Mucosa of descending colon (tissue), 3 donors: Measurements from ENCODE around the gene PHF2. TPM values are rescaled to one million over a fixed set of nuclear protein-coding genes. Genes with fewer than 3 reads are reported as not detected.
A peak's percentile ranks its signal among the peaks of the same experiment; 100 is the strongest.

Source experiments
- ATAC-seq: fragments of 200-7000 bp; cut with Tn5 transposase; one replicate; pipeline ENCODE4 v1.9.1; 2020; ENCODE audit warnings: mild to moderate bottlenecking, moderate library complexity
- DNase-seq, 3 donors: peaks; one replicate each; pipeline ENCODE4 v3.0.0-alpha.2; 2020
- H3K36me3 ChIP-seq: fragments of 200-600 bp; one replicate; pipeline ENCODE4 v1.8.0; 2021; ENCODE audit warnings: low read depth, mild to moderate bottlenecking
- H3K4me1 ChIP-seq: fragments of 200-600 bp; one replicate; pipeline ENCODE4 v1.8.0; 2021; ENCODE audit warnings: low read depth, mild to moderate bottlenecking
- H3K4me3 ChIP-seq: fragments of 200-600 bp; one replicate; pipeline ENCODE4 v1.8.0; 2021; ENCODE audit warnings: mild to moderate bottlenecking
- H3K9me3 ChIP-seq: fragments of 200-600 bp; one replicate; pipeline ENCODE4 v1.8.0; 2021; ENCODE audit warnings: mild to moderate bottlenecking
- intact Hi-C, 2 donors: fragments of 100-400 bp; cut with DNase I in 1 of 2; cut with micrococcal nuclease in 1 of 2; formaldehyde crosslinking; loops; one replicate each; pipeline versions ENCODE4 v1.11.0 to v1.11.1; 2022; cut with DNase I, micrococcal nuclease
- total RNA-seq, 3 donors: library from RNA; stranded (reverse); fragmentation: NEBNext Ultra II Directional in 2 of 3; extraction: Animal tissue kit (Norgen Biotek cat#: 25700) in 2 of 3; gene quantifications; one replicate each; pipeline versions ENCODE4 v1.2.1 to v1.2.4, GENCODE V29; 2021 to 2023
- TF ChIP-seq, protein P1 (sequence below): fragments of 200-600 bp; IDR thresholded peaks from one replicate; pipeline ENCODE4 v1.8.0; 2022; ENCODE audit warnings: antibody characterized with exemption, mild to moderate bottlenecking
- donor health status: DM: no; HTN: no; CAD: no; lungs with moderate emphysema.
- donor health status: DM: no; HTN: no; CAD: no.
- donor health status: DM: no; HTN: yes; CAD: no.

Gene PHF2
- total RNA-seq, 3 donors from 2014 or later = 19.1 to 42.9 (median 21.7) TPM

DNA sequence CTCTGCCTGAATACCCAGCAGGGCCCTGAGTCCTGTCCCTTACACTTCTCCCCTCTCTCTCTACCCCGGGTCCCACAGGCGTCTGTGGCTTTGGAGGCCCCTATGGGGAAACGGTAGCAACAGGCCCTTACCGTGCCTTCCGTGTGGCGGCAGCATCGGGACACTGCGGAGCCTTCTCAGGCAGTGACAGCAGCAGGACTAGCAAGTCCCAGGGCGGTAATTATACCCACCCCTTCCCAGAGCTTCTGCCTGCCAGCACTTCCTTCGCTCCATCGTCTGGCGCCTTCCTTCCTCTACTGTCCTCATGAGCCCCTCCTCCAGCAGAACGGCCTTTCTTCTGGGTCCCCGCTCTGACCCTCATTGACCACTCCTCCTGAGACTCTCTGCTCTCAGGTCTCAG is 17.9 kb upstream of the PHF2 start:
- Histone ChIP-seq H3K4me3 (no peak overlapping the region), H3K36me3 (peaks cover 23% of the 10 kb centered on the region), H3K9me3 (no peaks in the 10 kb centered on the region), H3K4me1 (peaks cover 3% of the 10 kb centered on the region)
- TF ChIP-seq, protein P1, sequence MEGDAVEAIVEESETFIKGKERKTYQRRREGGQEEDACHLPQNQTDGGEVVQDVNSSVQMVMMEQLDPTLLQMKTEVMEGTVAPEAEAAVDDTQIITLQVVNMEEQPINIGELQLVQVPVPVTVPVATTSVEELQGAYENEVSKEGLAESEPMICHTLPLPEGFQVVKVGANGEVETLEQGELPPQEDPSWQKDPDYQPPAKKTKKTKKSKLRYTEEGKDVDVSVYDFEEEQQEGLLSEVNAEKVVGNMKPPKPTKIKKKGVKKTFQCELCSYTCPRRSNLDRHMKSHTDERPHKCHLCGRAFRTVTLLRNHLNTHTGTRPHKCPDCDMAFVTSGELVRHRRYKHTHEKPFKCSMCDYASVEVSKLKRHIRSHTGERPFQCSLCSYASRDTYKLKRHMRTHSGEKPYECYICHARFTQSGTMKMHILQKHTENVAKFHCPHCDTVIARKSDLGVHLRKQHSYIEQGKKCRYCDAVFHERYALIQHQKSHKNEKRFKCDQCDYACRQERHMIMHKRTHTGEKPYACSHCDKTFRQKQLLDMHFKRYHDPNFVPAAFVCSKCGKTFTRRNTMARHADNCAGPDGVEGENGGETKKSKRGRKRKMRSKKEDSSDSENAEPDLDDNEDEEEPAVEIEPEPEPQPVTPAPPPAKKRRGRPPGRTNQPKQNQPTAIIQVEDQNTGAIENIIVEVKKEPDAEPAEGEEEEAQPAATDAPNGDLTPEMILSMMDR = no peak
- ATAC-seq (no peak), DNase-seq (no peak)
- intact Hi-C loops = no loop called here

DNA sequence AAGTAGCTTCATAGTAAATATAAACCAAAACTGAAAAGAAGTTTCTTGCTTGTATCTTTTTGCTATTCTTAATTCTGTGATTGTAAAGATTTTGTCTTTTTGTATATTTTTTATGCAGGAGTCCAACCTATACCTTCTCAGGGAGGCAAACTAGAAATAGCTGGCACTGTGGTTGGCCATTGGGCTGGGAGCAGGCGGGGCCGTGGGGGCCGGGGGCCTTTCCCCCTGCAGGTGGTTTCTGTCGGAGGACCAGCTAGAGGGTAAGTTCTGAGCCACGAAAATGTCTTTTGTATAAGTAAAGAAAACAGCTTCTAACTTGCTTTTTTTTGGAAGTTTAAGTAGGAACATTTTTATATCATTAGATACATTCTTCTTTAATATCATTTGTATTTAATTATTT is 15.4 kb upstream of the PHF2 start:
- TF ChIP-seq, protein P1 = no peak
- peaks cover 23% of the 10 kb centered on the region for H3K36me3 ChIP-seq
- H3K4me3 ChIP-seq = no peak overlapping the region
- no peaks in the 10 kb centered on the region for H3K4me1 ChIP-seq
- ATAC-seq (no peak), DNase-seq (no peak)
- intact Hi-C loops = no loop called here
- no peaks in the 10 kb centered on the region for H3K9me3 ChIP-seq

DNA sequence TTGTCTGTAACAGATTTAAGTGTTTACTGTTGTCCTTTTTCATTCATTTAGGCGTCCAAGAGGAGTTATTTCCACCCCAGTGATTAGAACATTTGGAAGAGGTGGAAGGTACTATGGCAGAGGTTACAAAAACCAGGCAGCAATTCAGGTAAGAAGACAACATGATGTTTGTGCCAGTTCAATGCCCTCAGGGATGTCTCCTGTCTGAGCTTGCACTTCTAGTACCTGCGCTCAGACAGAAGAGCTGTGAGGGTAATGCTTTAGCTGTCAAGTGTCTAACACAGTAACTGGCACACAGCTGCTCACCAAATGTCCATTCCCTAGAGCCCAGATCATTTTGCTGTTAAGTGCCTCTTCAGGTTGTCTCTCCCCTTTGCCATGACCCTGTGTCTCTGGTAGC is 14.2 kb upstream of the PHF2 start:
- ATAC-seq (no peak), DNase-seq (no peak)
- H3K36me3 ChIP-seq = peaks cover 23% of the 10 kb centered on the region
- H3K4me1 ChIP-seq = peaks cover 3% of the 10 kb centered on the region
- H3K4me3 ChIP-seq = no peak overlapping the region
- intact Hi-C loops = no loop called here
- H3K9me3 ChIP-seq = no peaks in the 10 kb centered on the region
- TF ChIP-seq, protein P1 = no peak

DNA sequence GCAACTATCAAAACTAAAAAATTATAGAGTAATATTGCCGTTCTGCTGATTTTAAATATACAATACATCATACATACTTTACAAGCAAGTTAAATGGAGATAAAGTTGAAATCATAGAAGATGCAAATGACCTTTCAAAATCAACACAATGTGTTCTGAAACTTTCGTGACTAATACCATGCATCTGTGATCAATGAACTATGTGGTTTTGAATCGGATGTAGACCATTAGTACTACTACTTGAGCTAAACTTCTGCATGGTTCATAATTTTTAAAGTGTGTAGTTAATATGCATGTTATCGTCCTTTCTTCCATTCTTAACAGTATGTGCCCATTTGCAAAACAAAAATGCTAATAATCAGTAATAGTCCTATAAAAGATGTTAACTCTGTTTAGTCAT is 11.3 kb upstream of the PHF2 start:
- Histone ChIP-seq H3K9me3 (no peaks in the 10 kb centered on the region), H3K36me3 (peaks cover 10% of the 10 kb centered on the region), H3K4me1 (peaks cover 9% of the 10 kb centered on the region), H3K4me3 (no peak overlapping the region)
- intact Hi-C loops = no loop called here
- TF ChIP-seq, protein P1 = no peak
- ATAC-seq = no peak
- no peak for DNase-seq

DNA sequence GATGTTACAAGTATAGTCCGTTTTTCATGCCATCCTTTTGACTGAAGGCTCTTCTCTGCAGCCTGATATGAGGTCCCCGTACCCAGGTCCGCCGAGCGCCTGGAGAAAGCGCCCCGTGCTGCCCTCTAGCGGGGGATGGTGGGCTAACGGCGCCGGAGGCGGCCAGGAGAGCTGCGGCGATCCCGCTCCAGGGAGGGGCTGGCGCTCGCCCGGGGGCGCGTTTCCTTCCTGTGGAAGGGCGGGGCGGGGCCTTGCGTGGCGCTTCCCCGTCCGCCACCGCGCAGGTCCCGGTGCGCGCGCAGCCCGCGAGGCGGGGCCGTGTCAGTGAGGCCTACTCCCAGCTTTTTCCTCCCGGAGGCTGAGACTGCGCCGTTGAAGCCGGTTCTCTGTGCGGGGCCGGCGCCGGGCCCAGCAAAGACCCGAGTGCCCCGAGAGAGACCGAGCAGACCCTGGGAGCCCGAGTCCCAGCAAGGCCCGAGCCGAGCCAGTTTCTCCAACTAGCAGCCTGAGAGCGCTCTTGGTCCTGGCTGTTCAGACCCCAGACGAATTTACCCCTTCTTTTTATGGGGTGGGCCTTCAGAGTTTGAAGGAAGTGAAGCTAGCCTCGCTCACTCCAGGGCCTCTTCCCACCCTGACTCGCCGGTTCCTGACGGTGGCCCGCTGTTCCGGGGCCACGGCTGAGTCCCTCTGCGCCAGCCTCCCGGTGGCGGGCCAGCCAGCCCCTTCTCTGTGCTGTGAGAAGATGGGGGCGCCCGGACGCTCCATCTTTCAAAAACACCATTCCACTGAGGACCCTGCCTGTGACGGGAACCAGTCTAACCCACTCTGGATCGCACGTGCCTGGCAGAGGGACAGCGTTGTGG is 9.7 kb upstream of the PHF2 start:
- Histone ChIP-seq H3K4me3 (peak overlapping the region; percentile 20), H3K36me3 (peaks cover 10% of the 10 kb centered on the region), H3K9me3 (peaks cover 3% of the 10 kb centered on the region), H3K4me1 (peaks cover 9% of the 10 kb centered on the region)
- DNase-seq (peak; percentile 99 to 100 (median 99)), ATAC-seq (peak; percentile 99)
- TF ChIP-seq, protein P1 = peak; percentile 97
- intact Hi-C loops = no loop called here
